HG02973 (cell line): ENCODE data around the gene CXCR5.
"Not testable (repeated sequence)": the region's sequence is repeated elsewhere in the genome, so short reads cannot be mapped to it uniquely, and the experiment has no call there.

Experiments
- ATAC-seq: cut with Tn5 transposase; IDR thresholded peaks from one replicate; pipeline ENCODE4 v1.9.1; 2021; ENCODE audit warnings: moderate library complexity; ENCODE audit not compliant: unreplicated experiment

Gene CXCR5, protein sequence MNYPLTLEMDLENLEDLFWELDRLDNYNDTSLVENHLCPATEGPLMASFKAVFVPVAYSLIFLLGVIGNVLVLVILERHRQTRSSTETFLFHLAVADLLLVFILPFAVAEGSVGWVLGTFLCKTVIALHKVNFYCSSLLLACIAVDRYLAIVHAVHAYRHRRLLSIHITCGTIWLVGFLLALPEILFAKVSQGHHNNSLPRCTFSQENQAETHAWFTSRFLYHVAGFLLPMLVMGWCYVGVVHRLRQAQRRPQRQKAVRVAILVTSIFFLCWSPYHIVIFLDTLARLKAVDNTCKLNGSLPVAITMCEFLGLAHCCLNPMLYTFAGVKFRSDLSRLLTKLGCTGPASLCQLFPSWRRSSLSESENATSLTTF

DNA sequence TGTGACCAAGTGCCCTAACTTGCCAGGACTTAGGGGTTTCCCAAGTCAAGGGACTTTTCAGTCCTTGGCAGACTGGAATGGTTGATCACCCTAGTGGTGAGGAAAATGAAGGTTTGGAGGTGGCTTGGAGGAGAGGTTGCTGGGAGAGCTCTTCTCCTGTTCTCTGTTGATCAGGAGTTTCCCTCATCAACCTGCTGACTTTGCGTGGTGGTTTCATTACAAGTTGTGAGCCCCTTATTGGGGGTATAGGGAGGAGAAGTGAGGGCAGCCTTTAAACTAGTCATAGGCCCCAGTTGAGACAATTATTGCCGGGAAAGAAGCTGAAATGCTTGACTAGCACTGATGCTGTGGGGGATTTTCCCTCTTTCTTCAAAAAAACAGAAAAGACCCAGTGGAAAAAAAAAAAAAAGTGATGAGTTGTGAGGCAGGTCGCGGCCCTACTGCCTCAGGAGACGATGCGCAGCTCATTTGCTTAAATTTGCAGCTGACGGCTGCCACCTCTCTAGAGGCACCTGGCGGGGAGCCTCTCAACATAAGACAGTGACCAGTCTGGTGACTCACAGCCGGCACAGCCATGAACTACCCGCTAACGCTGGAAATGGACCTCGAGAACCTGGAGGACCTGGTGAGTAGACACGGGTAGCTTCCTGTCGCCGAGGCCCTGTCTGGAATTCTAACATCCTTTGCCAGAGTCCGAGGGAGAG lies at the start of gene CXCR5:
Gene CXCR5 (plus strand): TSS at position 525 of the 704 bp plus-strand sequence. CDS start 50 bp downstream, at position 575.
- peak; percentile 48 for ATAC-seq

DNA sequence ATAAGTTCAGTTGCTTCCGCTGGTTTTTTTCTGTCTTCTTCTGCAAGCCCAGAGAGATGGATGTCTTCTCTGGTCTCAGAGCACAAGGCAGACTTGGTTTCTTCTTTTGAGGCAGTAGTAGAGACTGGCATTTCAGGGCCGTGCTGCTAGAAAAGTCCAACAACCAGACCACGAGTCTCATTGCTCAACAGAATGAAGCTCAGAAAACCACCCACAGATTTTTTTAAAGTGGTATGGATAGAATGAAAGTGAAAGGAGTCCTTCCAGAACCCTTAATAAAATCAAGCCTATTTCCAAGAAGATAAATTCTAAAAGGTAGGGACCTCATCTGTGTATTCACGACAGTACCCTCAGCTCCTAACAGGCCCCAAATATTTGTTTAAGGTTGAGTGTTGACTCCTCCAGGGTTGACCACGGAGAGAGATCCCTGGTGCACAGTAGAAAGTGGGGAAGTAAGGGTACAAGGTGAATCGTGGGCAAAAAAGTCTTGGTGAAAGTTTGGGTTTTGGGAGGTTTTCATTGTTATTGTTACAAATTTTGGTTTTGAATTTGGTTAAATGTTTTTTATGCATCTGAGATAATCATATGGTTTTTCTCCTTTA lies 49.2 kb upstream of the CXCR5 start:
- ATAC-seq, result no peak

- ATAC-seq, result no peak
These were observed 45.8 kb upstream of the CXCR5 start for GRCh38 chr11:118837868-118838267.

GRCh38 chr11:118838905-118839553 lies 44.7 kb upstream of the CXCR5 start:
- peak; percentile 66 for ATAC-seq

DNA sequence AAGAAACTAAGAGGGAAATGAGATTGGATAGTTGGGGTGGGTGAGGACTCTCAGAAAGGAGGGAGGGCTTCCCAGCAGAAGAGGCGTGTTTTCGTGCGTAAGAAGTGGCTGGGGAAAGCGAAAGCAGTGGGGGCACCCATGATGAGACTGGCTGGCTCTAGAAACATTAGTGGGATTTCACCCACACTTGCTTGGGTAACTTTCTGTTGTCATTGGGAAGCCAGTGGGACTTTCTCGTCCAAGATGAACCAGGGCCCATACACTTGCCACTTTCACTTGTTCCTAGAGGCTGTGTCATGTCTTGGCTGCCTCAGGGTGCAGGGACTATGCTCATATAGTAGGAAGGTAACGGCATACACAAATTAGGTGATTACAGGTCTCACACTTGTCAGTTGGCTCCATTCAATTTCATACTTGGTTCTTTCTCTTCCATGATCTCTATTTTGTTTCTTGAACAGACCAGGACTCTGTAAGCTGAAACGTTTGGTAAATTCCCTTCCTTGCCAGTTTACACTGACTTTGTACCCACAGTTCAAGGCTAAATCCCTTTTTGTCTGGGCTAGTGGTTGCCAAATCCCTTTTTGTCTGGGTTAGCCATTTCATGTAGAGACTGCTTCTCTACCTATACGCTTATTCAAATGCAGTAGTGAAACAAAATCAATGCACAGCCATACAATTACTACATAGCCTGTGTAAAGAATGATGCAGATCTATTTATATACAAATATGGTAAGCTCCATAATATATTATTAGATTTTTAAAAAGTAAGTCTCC lies 42.0 kb upstream of the CXCR5 start:
- ATAC-seq, result peak; percentile 45

GRCh38 chr11:118842369-118842768 lies 41.3 kb upstream of the CXCR5 start:
- no peak for ATAC-seq

- ATAC-seq, result not testable (repeated sequence)
These were observed 40.8 kb upstream of the CXCR5 start for GRCh38 chr11:118842843-118843242.

DNA sequence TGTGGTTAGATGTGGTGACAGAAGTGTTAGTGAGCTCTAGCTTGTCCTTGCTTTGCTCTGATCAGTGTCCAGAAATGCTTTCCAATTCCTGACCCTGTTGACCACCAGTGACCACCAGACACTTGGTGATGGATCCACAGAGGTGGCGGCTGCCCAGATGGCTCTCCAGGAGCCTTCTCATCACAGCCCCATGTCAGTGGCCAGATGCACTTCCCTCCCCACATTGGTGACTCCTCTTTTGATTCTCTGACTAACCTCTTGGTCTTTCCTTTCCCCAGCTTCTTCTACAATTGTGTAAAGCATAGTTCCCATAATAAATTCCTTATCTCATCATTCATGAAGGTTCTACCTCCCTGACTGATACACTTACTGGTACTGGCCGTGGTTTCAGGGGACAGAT lies 40.1 kb upstream of the CXCR5 start:
- ATAC-seq, result no peak

- ATAC-seq, result no peak
These were observed 38.3 kb upstream of the CXCR5 start for GRCh38 chr11:118845369-118845768.

- no peak for ATAC-seq
These were observed 37.3 kb upstream of the CXCR5 start for GRCh38 chr11:118846181-118846935.

GRCh38 chr11:118849825-118850224 lies 33.9 kb upstream of the CXCR5 start:
- ATAC-seq, result no peak

- no peak for ATAC-seq
These were observed 31.7 kb upstream of the CXCR5 start for GRCh38 chr11:118851970-118852369.

GRCh38 chr11:118853678-118854077 lies 30.0 kb upstream of the CXCR5 start:
- ATAC-seq, result no peak

GRCh38 chr11:118856314-118856713 lies 27.4 kb upstream of the CXCR5 start:
- ATAC-seq, result no peak

DNA sequence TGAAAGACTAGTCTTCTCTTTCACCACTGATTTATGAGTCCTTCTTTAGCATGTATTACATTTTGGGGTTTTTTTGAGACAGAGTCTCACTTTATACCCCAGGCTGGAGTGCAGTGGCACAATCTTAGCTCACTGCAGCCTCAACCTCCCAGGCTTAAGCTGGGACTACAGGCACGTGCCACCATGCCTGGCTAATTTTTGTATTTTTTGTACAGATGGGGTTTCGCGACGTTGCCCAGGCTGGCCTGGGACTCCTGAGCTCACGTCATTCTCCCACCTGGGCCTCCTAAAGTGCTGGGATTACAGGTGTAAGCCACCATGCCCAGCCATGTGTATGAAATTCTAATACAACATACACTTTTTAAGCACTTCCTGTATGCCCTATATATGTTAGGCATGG lies 26.3 kb upstream of the CXCR5 start:
- no peak for ATAC-seq

GRCh38 chr11:118859973-118860372 lies 23.7 kb upstream of the CXCR5 start:
- no peak for ATAC-seq

DNA sequence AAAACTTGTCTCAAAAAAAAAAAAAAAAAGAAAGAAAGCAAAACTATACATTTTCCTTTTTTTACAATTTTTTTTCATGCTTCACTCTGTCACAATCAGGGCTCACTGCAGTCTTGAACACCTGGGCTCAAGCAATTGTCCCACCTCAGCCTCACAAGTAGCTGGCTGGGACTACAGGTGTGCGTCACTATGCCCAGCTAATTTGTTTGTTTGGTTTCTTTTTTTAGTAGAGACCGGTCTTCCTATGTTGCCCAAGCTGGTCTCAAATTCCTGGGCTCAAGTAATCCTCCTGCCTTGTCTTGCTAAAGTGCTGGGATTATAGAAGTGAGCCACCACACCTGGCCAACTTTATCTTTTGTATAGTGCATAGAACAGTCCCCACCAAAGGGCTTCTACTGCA lies 15.0 kb upstream of the CXCR5 start:
- ATAC-seq, result no peak

GRCh38 chr11:118870396-118871343 lies 13.0 kb upstream of the CXCR5 start:
- ATAC-seq, result peak; percentile 56

DNA sequence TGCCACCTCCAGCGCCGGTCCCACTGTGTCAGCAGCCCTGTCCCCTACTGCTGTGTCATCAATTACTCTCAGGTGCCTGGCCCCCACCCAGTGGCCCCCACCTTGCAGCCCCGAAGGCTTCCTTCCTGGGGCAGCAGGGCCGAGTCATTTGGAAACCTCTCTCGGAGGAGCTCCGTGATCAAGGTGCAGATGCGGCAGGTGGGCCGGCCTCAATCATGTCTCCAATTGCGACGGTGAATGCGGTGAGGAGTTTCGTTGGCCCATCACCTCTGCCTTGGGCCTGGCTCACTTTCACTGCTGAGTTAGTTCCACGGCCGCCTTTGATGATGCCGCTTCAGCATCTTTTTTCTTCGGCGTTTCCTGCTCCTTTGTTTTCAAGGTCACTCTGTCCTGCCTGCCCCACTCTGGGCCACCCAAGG lies 11.3 kb upstream of the CXCR5 start:
- no peak for ATAC-seq
